Upper lobe of left lung (tissue), 6 donors: Measurements from ENCODE around the gene ABLIM2. TPM values are rescaled to one million over a fixed set of nuclear protein-coding genes. Genes with fewer than 3 reads are reported as not detected.
"Not testable (repeated sequence)": the region's sequence is repeated elsewhere in the genome, so short reads cannot be mapped to it uniquely, and the experiment has no call there.

ENCODE experiments used
- ATAC-seq, 2 donors: fragments of 200-7000 bp; cut with Tn5 transposase; one replicate each; pipeline ENCODE4 v1.9.1; 2022; ENCODE audit warnings: mild to moderate bottlenecking in 2 of 2, moderate library complexity in 2 of 2; ENCODE audit not compliant: low FRiP score in 2 of 2
- DNase-seq, 2 donors: peaks; one replicate each; pipeline ENCODE4 v3.0.0-alpha.2; 2019 to 2020
- H3K27ac ChIP-seq, 4 donors: fragments of 200-600 bp; sonication (generic); one replicate each; pipeline ENCODE4 v1.5.1; 2016 to 2019
- H3K27me3 ChIP-seq, 4 donors: fragments of 200-600 bp; sonication (generic); one replicate each; pipeline ENCODE4 v1.5.1; 2017 to 2019
- H3K36me3 ChIP-seq, 4 donors: fragments of 200-600 bp; sonication (generic); one replicate each; pipeline ENCODE4 v1.5.1; 2016 to 2019
- H3K4me1 ChIP-seq, 4 donors: fragments of 200-600 bp; sonication (generic); one replicate each; pipeline ENCODE4 v1.5.1; 2018 to 2019
- H3K4me3 ChIP-seq, 4 donors: fragments of 200-600 bp; sonication (generic); one replicate each; pipeline ENCODE4 v1.5.1; 2017 to 2019; ENCODE audit warnings: mild to moderate bottlenecking in 2 of 4, moderate library complexity in 1 of 4
- H3K9me3 ChIP-seq, 4 donors: fragments of 200-600 bp; sonication (generic); one replicate each; pipeline ENCODE4 v1.5.1; 2018 to 2019
- CTCF ChIP-seq, 6 experiments: fragments of 450-650 bp in 4 of 6; fragments of 200-600 bp in 2 of 6; sonication (generic) in 2 of 6; IDR thresholded peaks; one replicate each; pipeline ENCODE4 v1.5.1; 2016 to 2019; ENCODE audit warnings: antibody characterized with exemption in 6 of 6
- EP300 ChIP-seq, 4 donors: sonication (generic); formaldehyde crosslinking; IDR thresholded peaks; one replicate each; pipeline ENCODE4 v1.5.1; 2017; ENCODE audit warnings: antibody characterized with exemption in 4 of 4, control low read depth in 2 of 4
- POLR2A ChIP-seq, 4 donors: fragments of 450-650 bp; IDR thresholded peaks; one replicate each; pipeline ENCODE4 v1.5.1; 2016 to 2017; ENCODE audit warnings: antibody characterized with exemption in 4 of 4, mild to moderate bottlenecking in 2 of 4
- POLR2AphosphoS5 ChIP-seq, 2 donors: sonication (generic); formaldehyde crosslinking; IDR thresholded peaks; one replicate each; pipeline ENCODE4 v1.5.1; 2017; ENCODE audit warnings: antibody characterized with exemption in 2 of 2
- WGBS, 2 donors: methylation state at CpG; one replicate each; pipeline ENCODE4 v1.1.5; 2017 to 2018; 5-methylcytosine and 5-hydroxymethylcytosine counted together
- total RNA-seq, 6 donors: library from RNA; depleted of rRNA in 4 of 6; stranded (reverse); fragments of >200 nt in 4 of 6; gene quantifications; one replicate each; pipeline versions ENCODE4 v1.1.0 to v1.2.1, GENCODE V29; 2016 to 2021
- donor health status: DM: no; HTN: no; CAD: no; lungs with moderate emphysema.
- donor health status: DM: no; HTN: yes; CAD: no; lungs with severe emphysema.

The ABLIM2 gene
- total RNA-seq, 6 donors from 2014 or later, result 3.6 to 36.9 (median 8.1) TPM

- Histone ChIP-seq H3K27ac (no peak overlapping the region), H3K9me3 (no peaks in the 10 kb centered on the region), H3K36me3 (no peaks in the 10 kb centered on the region), H3K27me3 (no peaks in the 10 kb centered on the region), H3K4me3 (no peak overlapping the region), H3K4me1 (peaks cover 0 to 4% (median 3%) of the 10 kb centered on the region in 4 donors)
- DNase-seq (peak in 1 of 2 donors; percentile 3), ATAC-seq (no peak)
- WGBS, 2 donors, result 76 to 79% methylated on average over 5 of the region's 5 CpGs
- no peak for TF ChIP-seq POLR2AphosphoS5 (IDR thresholded peaks at IDR 0.05)
- TF ChIP-seq CTCF (IDR thresholded peaks at IDR 0.05), result no peak
- TF ChIP-seq POLR2A (IDR thresholded peaks at IDR 0.05), result no peak
- no peak for TF ChIP-seq EP300 (IDR thresholded peaks at IDR 0.05)
Observed at GRCh38 chr4:7944599-7945220, 213.9 kb downstream of the ABLIM2 start.

GRCh38 chr4:7943688-7944087 lies 214.9 kb downstream of the ABLIM2 start:
- H3K4me3 ChIP-seq, H3K9me3 ChIP-seq, DNase-seq, H3K27ac ChIP-seq, H3K36me3 ChIP-seq, ATAC-seq, H3K27me3 ChIP-seq: not testable (repeated sequence)
- WGBS, 2 donors, result 95 to 96% methylated on average over 4 of the region's 4 CpGs
- peaks cover 0 to 13% (median 3%) of the 10 kb centered on the region in 4 donors for H3K4me1 ChIP-seq

- 83 to 85% methylated on average over 8 of the region's 8 CpGs for WGBS, 2 donors
- ATAC-seq (no peak), DNase-seq (no peak)
- no peaks in the 10 kb centered on the region for H3K36me3 ChIP-seq
- peaks cover 0 to 5% (median 0%) of the 10 kb centered on the region in 4 donors for H3K27me3 ChIP-seq
- H3K27ac ChIP-seq, result no peak overlapping the region
- peaks cover under 1 to 18% (median 4%) of the 10 kb centered on the region in 4 donors for H3K4me1 ChIP-seq
- H3K4me3 ChIP-seq, result no peak overlapping the region
- TF ChIP-seq POLR2A (IDR thresholded peaks at IDR 0.05), result no peak
- TF ChIP-seq EP300 (IDR thresholded peaks at IDR 0.05), result no peak
- TF ChIP-seq CTCF (IDR thresholded peaks at IDR 0.05), result no peak
- TF ChIP-seq POLR2AphosphoS5 (IDR thresholded peaks at IDR 0.05), result no peak
- H3K9me3 ChIP-seq, result no peaks in the 10 kb centered on the region
Observed at GRCh38 chr4:7943211-7943610, 215.4 kb downstream of the ABLIM2 start.

- H3K9me3 ChIP-seq, result no peaks in the 10 kb centered on the region
- WGBS, 2 donors, result 94 to 96% methylated on average over 4 of the region's 4 CpGs
- DNase-seq (no peak), ATAC-seq (no peak)
- H3K27me3 ChIP-seq, result peaks cover 0 to 5% (median 0%) of the 10 kb centered on the region in 4 donors
- no peak overlapping the region for H3K27ac ChIP-seq
- H3K4me3 ChIP-seq, result no peak overlapping the region
- H3K4me1 ChIP-seq, result peaks cover 4 to 23% (median 8%) of the 10 kb centered on the region in 4 donors
- H3K36me3 ChIP-seq, result no peaks in the 10 kb centered on the region
- TF ChIP-seq POLR2A (IDR thresholded peaks at IDR 0.05) (no peak), CTCF (IDR thresholded peaks at IDR 0.05) (no peak), EP300 (IDR thresholded peaks at IDR 0.05) (no peak), POLR2AphosphoS5 (IDR thresholded peaks at IDR 0.05) (no peak)
Observed at GRCh38 chr4:7941965-7942496, 216.6 kb downstream of the ABLIM2 start.

GRCh38 chr4:7941111-7941964 lies 217.3 kb downstream of the ABLIM2 start:
- H3K27ac ChIP-seq, result no peak overlapping the region
- H3K4me3 ChIP-seq, result no peak overlapping the region
- no peaks in the 10 kb centered on the region for H3K36me3 ChIP-seq
- peaks cover 4 to 23% (median 8%) of the 10 kb centered on the region in 4 donors for H3K4me1 ChIP-seq
- TF ChIP-seq POLR2AphosphoS5 (IDR thresholded peaks at IDR 0.05) (no peak), POLR2A (IDR thresholded peaks at IDR 0.05) (no peak), CTCF (IDR thresholded peaks at IDR 0.05) (no peak), EP300 (IDR thresholded peaks at IDR 0.05) (no peak)
- peak in 1 of 2 donors; percentile 20 for ATAC-seq
- H3K27me3 ChIP-seq, result peaks cover 0 to 5% (median 0%) of the 10 kb centered on the region in 4 donors
- no peak for DNase-seq
- H3K9me3 ChIP-seq, result no peaks in the 10 kb centered on the region
- 75 to 78% methylated on average over 11 of the region's 11 CpGs for WGBS, 2 donors
